ENCODE measurements around the gene TINAGL1. TPM values are rescaled to one million over a fixed set of nuclear protein-coding genes. Genes with fewer than 3 reads are reported as not detected.
A peak's percentile ranks its signal among the peaks of the same experiment; 100 is the strongest.

TINAGL1 gene
- total and polyA plus RNA-seq, 2 of the 13 experiments (the other 11 are each of a cell fraction or from before 2014, with no cell fraction given) = 24.7 to 76.8 TPM

DNA sequence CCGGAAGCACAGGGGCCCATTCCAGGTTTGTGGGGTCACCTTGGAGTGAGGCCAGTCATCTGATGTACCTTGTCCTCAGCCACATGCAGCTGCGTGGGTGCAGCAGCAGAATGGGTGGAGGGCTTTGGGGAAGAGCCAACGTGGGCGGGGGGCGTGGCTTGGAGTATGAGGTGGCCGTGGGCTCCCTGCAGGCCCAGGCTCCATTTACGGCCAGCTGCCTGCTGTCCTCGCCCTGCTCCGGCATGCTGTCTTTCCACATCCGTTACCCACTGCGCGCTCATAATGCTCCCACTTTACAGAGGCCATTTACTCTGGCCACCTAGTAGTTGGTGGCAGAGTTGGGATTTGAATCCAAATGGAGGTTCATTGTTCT is 27.8 kb upstream of the TINAGL1 start (continued):
- TF ChIP-seq ZNF331 (CRISPR knock-in tag; IDR thresholded peaks at IDR 0.05) (no peak), ESRRA (CRISPR knock-in tag; IDR thresholded peaks at IDR 0.05; ENCODE audit: low read depth) (no peak; the same call in 1 of the 2 replicates), RFX5 (IDR thresholded peaks at IDR 0.05; ENCODE audit: low read depth, low read length) (no peak), ZNF567 (CRISPR knock-in tag; IDR thresholded peaks at IDR 0.05; ENCODE audit: borderline replicate concordance) (no peak; the same call in 1 of the 2 replicates), SALL2 (CRISPR knock-in tag; IDR thresholded peaks at IDR 0.05) (no peak), JUND (CRISPR knock-in tag; IDR thresholded peaks at IDR 0.05) (no peak), CREM (IDR thresholded peaks at IDR 0.05) (no peak), CREM (CRISPR knock-in tag; IDR thresholded peaks at IDR 0.05) (no peak), ZNF619 (CRISPR knock-in tag; IDR thresholded peaks at IDR 0.05) (no peak), ZNF282 (IDR thresholded peaks at IDR 0.05; ENCODE audit: partially characterized antibody) (no peak), ZMYM3 (CRISPR knock-in tag; IDR thresholded peaks at IDR 0.05) (no peak), HES4 (CRISPR knock-in tag; IDR thresholded peaks at IDR 0.05; ENCODE audit: borderline replicate concordance) (no peak), CBFB (CRISPR knock-in tag; IDR thresholded peaks at IDR 0.05) (no peak), ZFP82 (CRISPR knock-in tag; IDR thresholded peaks at IDR 0.05; ENCODE audit: borderline replicate concordance) (no peak), FIP1L1 (IDR thresholded peaks at IDR 0.05; ENCODE audit: borderline replicate concordance, insufficient read depth, low read depth, low read length) (no peak), ZNF496 (CRISPR knock-in tag; IDR thresholded peaks at IDR 0.05; ENCODE audit: insufficient replicate concordance) (no peak), TBL1XR1 (IDR thresholded peaks at IDR 0.05; ENCODE audit: borderline replicate concordance, low read length, partially characterized antibody) (no peak), MED8 (CRISPR knock-in tag; IDR thresholded peaks at IDR 0.05; ENCODE audit: insufficient replicate concordance) (no peak)
- TF ChIP-seq, protein P1, sequence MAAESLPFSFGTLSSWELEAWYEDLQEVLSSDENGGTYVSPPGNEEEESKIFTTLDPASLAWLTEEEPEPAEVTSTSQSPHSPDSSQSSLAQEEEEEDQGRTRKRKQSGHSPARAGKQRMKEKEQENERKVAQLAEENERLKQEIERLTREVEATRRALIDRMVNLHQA (CRISPR knock-in tag; IDR thresholded peaks at IDR 0.05) = no peak
- TF ChIP-seq, protein P2, sequence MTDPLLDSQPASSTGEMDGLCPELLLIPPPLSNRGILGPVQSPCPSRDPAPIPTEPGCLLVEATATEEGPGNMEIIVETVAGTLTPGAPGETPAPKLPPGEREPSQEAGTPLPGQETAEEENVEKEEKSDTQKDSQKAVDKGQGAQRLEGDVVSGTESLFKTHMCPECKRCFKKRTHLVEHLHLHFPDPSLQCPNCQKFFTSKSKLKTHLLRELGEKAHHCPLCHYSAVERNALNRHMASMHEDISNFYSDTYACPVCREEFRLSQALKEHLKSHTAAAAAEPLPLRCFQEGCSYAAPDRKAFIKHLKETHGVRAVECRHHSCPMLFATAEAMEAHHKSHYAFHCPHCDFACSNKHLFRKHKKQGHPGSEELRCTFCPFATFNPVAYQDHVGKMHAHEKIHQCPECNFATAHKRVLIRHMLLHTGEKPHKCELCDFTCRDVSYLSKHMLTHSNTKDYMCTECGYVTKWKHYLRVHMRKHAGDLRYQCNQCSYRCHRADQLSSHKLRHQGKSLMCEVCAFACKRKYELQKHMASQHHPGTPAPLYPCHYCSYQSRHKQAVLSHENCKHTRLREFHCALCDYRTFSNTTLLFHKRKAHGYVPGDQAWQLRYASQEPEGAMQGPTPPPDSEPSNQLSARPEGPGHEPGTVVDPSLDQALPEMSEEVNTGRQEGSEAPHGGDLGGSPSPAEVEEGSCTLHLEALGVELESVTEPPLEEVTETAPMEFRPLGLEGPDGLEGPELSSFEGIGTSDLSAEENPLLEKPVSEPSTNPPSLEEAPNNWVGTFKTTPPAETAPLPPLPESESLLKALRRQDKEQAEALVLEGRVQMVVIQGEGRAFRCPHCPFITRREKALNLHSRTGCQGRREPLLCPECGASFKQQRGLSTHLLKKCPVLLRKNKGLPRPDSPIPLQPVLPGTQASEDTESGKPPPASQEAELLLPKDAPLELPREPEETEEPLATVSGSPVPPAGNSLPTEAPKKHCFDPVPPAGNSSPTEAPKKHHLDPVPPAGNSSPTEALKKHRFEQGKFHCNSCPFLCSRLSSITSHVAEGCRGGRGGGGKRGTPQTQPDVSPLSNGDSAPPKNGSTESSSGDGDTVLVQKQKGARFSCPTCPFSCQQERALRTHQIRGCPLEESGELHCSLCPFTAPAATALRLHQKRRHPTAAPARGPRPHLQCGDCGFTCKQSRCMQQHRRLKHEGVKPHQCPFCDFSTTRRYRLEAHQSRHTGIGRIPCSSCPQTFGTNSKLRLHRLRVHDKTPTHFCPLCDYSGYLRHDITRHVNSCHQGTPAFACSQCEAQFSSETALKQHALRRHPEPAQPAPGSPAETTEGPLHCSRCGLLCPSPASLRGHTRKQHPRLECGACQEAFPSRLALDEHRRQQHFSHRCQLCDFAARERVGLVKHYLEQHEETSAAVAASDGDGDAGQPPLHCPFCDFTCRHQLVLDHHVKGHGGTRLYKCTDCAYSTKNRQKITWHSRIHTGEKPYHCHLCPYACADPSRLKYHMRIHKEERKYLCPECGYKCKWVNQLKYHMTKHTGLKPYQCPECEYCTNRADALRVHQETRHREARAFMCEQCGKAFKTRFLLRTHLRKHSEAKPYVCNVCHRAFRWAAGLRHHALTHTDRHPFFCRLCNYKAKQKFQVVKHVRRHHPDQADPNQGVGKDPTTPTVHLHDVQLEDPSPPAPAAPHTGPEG (CRISPR knock-in tag; IDR thresholded peaks at IDR 0.05) = no peak
- TF ChIP-seq, protein P3, sequence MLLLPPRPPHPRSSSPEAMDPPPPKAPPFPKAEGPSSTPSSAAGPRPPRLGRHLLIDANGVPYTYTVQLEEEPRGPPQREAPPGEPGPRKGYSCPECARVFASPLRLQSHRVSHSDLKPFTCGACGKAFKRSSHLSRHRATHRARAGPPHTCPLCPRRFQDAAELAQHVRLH (CRISPR knock-in tag; IDR thresholded peaks at IDR 0.05; ENCODE audit: borderline replicate concordance, low read depth) = no peak
- TF ChIP-seq, protein P4, sequence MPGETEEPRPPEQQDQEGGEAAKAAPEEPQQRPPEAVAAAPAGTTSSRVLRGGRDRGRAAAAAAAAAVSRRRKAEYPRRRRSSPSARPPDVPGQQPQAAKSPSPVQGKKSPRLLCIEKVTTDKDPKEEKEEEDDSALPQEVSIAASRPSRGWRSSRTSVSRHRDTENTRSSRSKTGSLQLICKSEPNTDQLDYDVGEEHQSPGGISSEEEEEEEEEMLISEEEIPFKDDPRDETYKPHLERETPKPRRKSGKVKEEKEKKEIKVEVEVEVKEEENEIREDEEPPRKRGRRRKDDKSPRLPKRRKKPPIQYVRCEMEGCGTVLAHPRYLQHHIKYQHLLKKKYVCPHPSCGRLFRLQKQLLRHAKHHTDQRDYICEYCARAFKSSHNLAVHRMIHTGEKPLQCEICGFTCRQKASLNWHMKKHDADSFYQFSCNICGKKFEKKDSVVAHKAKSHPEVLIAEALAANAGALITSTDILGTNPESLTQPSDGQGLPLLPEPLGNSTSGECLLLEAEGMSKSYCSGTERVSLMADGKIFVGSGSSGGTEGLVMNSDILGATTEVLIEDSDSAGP (CRISPR knock-in tag; IDR thresholded peaks at IDR 0.05; ENCODE audit: borderline replicate concordance) = 0 out of 2 replicates have a peak, but pooled peaks have one; percentile 36
- TF ChIP-seq, protein P5, sequence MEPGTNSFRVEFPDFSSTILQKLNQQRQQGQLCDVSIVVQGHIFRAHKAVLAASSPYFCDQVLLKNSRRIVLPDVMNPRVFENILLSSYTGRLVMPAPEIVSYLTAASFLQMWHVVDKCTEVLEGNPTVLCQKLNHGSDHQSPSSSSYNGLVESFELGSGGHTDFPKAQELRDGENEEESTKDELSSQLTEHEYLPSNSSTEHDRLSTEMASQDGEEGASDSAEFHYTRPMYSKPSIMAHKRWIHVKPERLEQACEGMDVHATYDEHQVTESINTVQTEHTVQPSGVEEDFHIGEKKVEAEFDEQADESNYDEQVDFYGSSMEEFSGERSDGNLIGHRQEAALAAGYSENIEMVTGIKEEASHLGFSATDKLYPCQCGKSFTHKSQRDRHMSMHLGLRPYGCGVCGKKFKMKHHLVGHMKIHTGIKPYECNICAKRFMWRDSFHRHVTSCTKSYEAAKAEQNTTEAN (CRISPR knock-in tag; conservative IDR thresholded peaks at IDR 0.05) = no peak

Measured in HepG2 (cell line).